ENCODE measurements around the gene DNM1.
"Not testable (repeated sequence)": the region's sequence is repeated elsewhere in the genome, so short reads cannot be mapped to it uniquely, and the experiment has no call there.

The DNM1 gene

DNA sequence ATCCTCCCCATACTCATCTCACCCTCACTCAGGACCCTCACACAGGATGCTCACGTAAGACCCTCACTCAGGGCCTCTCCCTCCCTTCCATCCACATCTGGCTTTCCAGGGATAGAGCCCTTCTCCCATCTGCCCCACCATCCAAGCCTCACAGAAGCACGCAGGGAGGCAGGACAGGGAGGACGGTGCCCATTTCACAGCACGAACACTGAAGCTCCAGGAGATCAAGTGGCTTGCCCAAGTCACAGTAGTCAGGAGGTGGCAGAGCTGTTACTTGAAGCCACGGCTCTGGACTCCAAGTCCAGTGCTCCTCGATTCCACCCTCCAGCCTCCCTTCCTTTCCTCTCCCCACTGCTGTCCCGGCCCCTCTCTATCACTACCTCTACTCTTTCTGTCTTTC, 21.7 kb downstream of the DNM1 start:
- DNase-seq (ENCODE audit: low read depth, low spot score), result no peak

DNA sequence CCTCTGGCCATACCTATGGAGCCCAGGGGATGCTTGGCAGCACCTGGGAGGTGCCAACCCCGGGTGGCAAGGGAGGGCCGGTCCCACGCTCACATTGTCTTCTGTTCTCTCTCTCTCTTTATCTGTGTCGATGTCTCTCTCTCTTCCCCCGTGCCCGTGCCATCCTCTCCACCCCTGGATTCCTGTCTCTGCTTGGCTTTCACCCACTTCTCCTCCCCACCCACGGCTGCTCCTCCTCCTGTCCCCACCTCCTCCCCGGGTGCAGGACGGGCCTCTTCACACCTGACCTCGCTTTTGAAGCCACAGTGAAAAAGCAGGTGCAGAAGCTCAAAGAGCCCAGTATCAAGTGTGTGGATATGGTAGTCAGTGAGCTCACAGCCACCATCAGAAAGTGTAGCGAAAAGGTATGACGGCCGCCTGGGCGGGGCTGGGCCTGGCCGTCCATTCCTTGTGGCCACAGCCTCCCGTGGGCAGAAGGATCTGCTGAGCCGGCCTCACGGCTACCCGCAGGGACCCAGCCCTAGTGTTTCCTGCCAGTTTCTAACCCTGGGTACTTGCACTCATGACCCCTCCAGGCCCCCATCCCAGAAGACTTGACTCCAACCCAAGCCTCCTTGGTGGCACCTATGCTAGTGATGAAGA, 22.7 kb downstream of the DNM1 start:
- DNase-seq (ENCODE audit: low read depth, low spot score), result no peak

- no peak for DNase-seq (ENCODE audit: low read depth, low spot score)
Measured at GRCh38 chr9:128226412-128226801, 23.2 kb downstream of the DNM1 start.

DNA sequence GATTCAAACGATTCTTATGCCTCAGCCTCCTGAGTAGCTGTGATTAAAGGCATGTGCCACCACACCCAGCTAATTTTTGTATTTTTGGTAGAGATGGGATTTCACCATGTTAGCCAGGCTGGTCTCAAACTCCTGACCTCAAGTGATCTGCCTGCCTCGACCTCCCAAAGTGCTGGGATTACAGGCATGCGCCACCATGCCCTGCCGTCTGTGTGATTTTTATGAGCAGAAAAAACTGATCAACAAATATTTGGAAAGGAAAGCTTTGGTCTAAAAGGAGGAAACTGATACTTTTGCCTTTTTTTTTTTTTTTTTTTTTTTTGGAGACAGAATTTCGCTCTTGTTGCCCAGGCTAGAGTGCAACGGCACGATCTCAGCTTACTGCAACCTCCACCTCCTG, 27.7 kb downstream of the DNM1 start:
- not testable (repeated sequence) for DNase-seq (ENCODE audit: low read depth, low spot score)

DNA sequence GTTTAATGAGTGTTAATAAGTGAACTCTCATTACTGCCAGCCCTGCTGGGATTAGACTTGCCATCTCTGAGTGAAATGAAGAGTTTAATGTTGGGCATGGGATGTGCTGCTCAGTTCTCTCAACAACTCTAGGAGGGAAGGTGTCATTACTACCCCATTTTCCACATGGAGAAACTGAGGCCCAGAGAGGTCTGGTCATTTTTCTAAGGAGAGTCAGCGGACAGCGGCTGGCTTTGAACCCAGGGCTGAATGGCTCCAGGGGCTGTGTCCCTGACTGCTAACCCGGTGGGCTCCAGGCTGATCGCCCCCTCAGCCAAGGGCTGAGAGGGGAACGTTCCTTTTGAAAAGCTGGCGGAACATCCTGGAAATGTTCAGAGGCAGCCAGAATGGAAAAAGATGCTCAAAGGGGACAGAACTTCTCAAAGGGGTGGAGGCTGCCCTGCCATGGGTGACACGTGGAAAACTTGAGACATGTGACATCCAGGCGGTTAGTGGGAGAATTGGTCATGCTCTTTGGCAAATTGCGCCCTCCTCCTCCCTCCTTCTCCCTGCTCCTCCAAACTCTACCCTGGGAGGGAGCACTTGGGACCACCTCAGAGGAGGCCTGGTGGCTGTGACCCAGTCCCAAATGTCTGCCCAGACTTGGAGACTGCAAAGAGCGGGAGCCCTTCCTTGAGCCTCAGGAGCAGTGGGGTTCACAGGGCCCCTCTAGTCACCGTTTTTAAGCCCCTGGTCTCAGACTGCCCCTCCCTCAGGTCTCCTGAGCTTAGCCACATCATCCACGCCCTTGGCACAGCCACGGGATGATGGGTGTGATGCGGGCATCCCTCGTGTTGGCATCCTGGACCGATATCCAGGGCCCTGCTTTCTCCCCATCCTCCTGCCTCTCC, 28.7 kb downstream of the DNM1 start:
- DNase-seq (ENCODE audit: low read depth, low spot score), result no peak

DNA sequence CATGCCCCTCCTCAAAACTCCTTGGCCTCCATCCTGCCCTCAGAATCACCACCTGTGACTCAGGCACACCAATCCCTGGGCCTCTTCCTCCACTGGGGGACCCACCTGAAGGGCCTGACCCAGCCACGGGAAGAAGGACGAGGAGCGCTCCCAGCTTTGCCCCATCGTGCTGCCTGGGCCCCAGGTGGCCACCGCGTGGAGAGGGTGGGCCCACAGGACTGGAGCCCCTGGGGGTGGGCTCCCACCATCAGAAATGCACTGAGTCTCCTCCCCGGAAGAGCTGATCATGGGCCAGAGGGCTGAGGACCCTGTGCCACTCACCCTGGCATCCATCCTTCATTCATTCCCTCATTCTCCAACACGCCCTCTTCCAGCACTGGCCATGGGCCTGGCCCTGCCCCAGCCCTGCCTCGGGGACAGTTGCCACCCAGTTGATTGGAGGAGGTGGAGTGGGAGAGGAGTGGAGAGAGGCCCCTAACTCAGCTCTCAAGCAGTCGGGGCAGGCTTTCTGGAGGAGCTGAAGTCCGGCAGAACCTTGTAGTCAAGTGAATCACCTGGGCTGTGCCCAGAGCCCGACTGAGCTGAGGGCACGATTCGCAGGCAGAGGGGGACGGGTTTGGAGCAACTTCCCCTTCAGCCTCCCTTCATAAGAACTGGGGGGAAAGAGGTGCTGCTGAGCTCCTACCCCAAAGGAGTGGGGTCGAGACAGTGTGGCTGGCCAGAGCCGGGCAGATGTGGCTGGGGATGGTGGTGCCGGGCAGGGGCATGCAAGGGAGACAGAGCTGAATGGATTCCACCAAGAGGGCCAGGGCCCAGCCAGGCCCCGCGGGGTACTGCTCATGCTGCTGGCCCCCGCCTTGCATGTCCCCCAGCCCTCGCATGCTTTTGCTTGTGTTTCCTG, 29.6 kb downstream of the DNM1 start:
- DNase-seq (ENCODE audit: low read depth, low spot score), result no peak

DNA sequence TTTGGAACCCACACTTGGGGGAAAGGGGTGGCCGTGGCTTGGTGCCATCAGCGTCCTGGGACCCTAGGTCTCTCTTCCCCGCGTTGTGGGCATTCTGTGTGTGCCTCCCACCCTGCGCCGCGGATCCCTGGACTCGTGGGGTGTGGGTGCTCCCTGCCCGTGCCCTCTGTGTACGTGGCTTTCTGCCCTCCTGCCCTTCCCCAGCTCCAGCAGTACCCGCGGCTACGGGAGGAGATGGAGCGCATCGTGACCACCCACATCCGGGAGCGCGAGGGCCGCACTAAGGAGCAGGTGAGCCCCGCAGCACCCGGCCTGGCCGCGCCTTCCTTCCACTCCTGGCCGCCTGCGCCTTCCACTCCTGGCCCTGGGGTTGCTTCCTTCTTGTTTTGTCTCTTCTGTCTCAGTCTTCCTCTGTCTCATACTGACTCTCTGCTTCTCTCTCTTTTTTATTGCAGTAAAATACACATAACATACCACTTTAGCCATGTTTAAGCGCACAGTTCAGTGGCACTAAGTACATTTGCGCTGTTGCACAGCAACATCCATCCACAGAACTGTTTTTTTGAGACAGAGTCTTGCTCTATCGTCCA, 30.7 kb downstream of the DNM1 start:
- DNase-seq (ENCODE audit: low read depth, low spot score), result no peak

DNA sequence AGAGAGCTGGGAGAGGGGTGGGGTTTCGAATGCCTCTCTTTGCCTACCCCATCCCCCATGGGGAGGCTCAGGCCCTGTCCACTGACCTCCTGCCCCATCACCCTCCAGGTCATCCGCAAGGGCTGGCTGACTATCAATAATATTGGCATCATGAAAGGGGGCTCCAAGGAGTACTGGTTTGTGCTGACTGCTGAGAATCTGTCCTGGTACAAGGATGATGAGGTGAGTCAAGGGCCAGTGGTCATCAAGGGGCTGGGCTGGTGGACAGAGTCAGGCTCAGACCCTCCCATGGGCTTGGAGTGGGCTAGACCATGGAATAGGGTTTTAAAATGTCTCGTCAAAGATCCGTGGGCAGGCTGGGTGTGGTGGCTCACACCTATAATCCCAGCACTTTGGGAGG, 38.9 kb downstream of the DNM1 start:
- DNase-seq (ENCODE audit: low read depth, low spot score), result no peak

DNA sequence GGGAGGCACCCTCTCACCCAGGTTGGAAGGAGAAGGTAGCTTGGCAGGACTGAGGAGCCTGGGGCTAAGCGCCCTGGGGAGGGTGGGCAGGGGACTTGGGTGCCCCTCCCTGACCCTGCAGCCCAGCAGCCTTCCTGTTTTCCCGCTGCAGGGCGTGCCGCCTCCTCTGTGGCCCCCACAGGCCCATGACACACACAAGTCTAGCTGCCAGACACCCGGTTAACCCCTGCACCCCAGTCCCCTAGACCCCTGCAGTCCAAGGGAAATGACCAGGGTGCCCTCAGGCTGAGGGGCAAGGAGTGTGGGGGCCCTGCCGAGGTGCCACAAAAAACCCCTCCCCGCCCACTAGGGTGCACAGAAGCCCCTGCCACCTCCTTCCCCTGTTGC, 39.6 kb downstream of the DNM1 start:
- no peak for DNase-seq (ENCODE audit: low read depth, low spot score)

DNA sequence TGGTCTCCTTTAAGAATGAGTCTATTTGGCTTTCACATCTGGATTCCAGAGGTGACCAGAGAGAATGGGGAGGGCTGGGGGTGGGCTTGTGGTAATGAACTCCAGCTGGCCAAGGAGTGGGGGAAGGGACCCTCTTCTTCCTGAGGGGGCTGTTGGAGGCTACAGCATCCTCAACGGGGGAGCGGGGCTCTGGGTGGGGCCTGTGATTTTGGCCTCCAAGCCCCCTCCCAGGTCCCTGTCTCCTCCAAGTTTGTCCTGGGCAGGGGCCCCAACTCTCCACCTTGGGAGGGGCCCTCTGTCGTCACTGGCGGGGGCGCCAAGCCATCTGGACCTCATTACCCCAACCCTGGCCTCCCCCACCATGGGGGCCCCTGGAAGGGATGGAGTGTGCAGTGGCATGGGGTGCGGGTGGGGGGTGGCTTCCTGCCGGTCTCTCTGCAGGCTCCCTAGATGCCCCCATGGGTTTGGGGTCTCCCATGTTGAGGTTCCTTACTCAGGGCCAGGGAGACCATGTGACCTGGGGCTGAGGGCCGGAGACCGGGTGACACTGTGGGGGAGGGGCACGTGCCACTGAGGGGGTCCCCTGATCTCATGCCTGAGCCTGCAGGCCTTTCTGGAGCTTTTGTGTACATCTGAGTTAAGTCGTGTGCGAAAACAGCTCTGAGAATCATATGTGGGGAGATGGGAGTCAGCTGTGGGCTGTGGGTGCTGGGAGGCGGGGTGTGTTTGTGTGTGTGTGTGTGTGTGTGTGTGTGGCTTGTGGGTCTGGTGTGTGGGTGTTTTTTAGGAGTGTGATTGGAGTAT, 40.2 kb downstream of the DNM1 start:
- DNase-seq (ENCODE audit: low read depth, low spot score), result no peak

DNA sequence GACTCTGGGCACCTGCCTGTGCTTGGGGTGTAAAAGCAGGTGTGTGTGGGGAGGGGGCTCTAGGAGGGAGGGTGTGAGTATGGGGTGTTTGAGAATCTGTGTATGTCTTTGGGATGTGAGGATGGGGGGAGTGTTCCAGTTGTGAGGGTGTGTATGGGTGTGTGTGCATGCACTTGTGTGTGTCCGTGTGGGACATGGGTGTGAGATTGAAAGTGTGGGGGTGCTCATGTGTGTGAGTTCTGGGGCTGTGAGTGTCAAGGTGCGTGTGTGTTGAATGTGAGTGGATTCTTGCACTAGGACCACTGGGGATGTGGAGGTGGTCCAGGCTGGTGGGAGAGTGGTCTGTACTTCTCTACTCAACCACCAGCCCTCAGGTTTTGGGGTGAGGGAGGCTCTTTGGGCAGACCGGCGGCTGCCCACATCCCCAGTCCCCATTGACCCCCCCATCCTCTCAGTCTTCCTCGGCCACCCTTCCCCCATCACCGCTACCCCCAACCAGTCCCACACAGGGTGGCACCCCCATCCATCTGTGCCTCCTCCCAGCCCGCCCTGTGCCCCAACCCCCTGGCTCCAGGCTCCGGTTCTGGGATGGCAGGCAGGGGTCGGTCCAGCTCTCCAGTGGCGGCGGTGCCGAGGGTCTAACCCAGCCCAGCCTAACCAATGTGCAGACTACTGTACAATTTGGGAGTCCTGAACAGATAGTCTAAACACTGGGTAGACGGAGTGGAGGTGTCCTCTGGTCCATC, 41.1 kb downstream of the DNM1 start:
- DNase-seq (ENCODE audit: low read depth, low spot score), result no peak

DNA sequence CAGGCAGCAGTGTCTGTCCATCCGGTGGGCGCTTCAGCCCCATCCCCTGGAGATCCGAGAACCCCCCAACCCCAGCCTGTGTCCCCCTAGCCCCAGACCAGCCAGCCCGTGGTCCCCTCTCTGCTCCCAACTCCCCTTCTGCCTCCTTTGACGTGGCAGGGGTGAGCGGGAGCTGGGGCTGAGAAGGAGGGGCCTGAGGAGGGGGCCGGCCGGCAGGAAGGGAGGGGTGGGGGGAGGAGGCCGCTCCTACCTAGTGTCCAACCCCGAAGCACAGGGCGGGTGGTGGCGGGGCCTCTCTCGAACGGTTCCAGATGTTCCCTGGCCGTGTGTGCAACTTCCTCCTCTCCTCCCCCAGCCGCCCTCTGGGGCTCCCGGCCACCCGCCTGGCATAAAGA, 41.7 kb downstream of the DNM1 start:
- DNase-seq (ENCODE audit: low read depth, low spot score), result no peak

DNA sequence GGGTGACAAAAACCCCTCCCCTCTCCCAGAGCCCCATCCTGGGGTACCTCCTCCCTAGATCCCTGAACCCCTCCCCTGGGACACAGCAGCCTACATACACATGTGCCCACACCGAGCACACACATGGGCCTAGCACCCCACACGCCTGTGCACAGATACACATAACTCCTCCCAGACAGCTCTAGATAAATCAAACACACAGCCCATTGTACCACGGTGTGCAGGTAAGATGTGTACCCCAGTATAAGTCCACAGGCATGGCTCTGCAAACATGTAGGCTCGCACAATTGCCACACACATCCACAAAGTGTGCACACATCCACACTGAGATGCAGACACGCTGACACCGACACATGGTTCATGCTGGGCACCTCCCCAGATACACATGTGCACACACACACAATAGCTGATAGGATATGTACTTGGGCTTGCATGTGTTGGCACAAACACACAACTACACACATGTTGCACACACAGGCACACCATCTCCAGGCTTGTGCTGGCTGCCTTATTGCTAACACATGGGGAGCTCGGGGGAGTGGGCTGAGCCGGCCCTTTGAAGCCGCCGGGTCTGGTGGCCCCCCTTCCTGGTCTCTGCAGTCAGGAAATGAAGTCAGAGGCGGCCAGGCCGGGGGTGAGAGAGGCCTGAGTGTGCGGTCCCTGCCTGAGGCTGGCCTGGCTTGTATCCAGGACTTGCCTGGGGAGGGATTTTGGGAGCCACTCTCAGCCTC, 42.4 kb downstream of the DNM1 start:
- DNase-seq (ENCODE audit: low read depth, low spot score), result peak; percentile 41

GRCh38 chr9:128246471-128246870, 43.3 kb downstream of the DNM1 start:
- no peak for DNase-seq (ENCODE audit: low read depth, low spot score)

DNA sequence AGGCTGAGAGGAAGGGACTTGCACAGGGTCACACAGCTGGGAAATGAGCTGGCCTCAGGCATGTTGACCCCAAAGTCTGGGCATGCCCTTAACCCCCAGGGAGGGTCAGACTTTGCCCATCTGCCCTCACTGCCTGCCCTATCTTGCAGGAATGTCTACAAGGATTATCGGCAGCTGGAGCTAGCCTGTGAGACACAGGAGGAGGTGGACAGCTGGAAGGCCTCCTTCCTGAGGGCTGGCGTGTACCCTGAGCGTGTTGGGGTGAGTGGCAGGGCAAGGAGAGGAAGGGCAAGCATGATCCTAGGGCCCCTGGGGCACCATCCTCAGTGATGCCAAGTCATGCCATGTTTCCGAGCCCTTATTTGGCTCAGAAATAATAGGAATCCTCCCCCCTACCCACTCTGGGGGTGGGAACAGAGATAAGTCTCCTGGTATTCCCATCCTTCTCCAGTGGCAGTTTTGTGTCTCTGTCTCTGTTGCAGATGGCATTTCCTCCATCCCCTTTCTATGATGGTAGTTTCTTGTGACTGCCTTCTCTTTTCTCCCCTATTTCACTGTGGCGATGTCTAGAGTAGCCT, 44.1 kb downstream of the DNM1 start:
- DNase-seq (ENCODE audit: low read depth, low spot score), result no peak

GRCh38 chr9:128249558-128249907, 46.4 kb downstream of the DNM1 start:
- no peak for DNase-seq (ENCODE audit: low read depth, low spot score)

- DNase-seq (ENCODE audit: low read depth, low spot score), result no peak
Measured at GRCh38 chr9:128249908-128250838, 47.0 kb downstream of the DNM1 start.

All from brain pericyte (primary cell).